ACC112 (cell line): ENCODE results near the gene RBM38.

Experiments used
- H2AFZ ChIP-seq: fragments of 200-600 bp; sonication (generic); one replicate; pipeline ENCODE4 v1.6.0; 2017; ENCODE audit warnings: antibody characterized with exemption, low read length; ENCODE audit not compliant: unreplicated experiment
- H3K27ac ChIP-seq: fragments of 200-600 bp; sonication (generic); 2 replicates; pipeline ENCODE4 v1.5.1; 2014; ENCODE audit warnings: low read depth, mild to moderate bottlenecking, antibody characterized with exemption, low read length, moderate library complexity
- H3K27me3 ChIP-seq: fragments of 200-600 bp; sonication (generic); 2 replicates; pipeline ENCODE4 v1.6.1; 2014; ENCODE audit warnings: mild to moderate bottlenecking, antibody characterized with exemption, low read length, moderate library complexity, mixed read lengths; ENCODE audit not compliant: insufficient read depth
- H3K36me3 ChIP-seq: fragments of 200-600 bp; sonication (generic); 2 replicates; pipeline ENCODE4 v1.6.1; 2016; ENCODE audit warnings: mild to moderate bottlenecking, antibody characterized with exemption, low read length, moderate library complexity, mixed read lengths; ENCODE audit not compliant: insufficient read depth
- H3K4me1 ChIP-seq: fragments of 200-600 bp; sonication (generic); one replicate; pipeline ENCODE4 v1.6.1; 2016; ENCODE audit warnings: low read length, mixed read lengths; ENCODE audit not compliant: insufficient read depth, unreplicated experiment, control insufficient read depth
- H3K4me3 ChIP-seq: fragments of 200-600 bp; sonication (generic); 2 replicates; pipeline ENCODE4 v1.5.1; 2014; ENCODE audit warnings: mild to moderate bottlenecking, low read depth, low read length
- H3K79me2 ChIP-seq: fragments of 200-600 bp; sonication (generic); one replicate; pipeline ENCODE4 v1.6.0; 2016; ENCODE audit warnings: low read length; ENCODE audit not compliant: control insufficient read depth, unreplicated experiment, insufficient read depth

Gene RBM38

DNA sequence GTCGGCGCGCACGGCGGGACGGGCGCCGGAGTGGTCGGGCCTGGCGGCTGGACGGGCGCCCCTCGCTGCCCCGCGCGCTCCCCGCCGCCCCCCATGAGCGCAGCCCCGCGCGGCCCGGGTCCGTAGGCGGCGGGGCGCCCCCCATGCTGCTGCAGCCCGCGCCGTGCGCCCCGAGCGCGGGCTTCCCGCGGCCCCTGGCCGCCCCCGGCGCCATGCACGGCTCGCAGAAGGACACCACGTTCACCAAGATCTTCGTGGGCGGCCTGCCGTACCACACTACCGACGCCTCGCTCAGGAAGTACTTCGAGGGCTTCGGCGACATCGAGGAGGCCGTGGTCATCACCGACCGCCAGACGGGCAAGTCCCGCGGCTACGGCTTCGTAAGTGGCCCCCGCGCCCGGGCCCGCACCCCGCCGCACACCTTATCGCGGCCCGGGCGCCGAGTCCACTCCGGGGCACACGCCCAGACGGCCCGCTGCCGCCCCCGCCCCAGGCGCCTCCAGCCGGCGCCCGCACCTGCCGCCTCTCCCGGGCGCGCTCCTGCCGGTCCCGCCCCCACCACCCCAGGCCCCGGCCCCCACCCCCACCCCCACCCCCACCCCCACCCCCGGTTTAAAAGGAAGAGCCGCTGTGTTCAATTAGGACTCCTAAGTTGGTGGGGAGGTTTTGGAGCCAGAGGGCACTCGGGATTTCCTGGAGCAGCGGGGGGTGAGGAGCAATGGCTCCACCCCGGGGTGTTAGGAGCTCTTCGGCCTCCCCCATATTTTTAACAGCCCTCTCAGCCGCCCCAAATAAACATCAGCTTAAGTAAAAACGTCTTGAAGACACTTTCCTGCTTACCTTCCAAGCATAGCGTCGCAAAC, 474 bp downstream of the RBM38 start:
- H2AFZ ChIP-seq = peak overlapping the region; percentile 24
- H3K27me3 ChIP-seq = no peaks in the 10 kb centered on the region
- H3K36me3 ChIP-seq = no peaks in the 10 kb centered on the region
- H3K4me1 ChIP-seq = peaks cover 17% of the 10 kb centered on the region
- H3K79me2 ChIP-seq = peaks cover 8% of the 10 kb centered on the region
- H3K4me3 ChIP-seq = peak overlapping the region; percentile 87
- H3K27ac ChIP-seq = no peak overlapping the region

DNA sequence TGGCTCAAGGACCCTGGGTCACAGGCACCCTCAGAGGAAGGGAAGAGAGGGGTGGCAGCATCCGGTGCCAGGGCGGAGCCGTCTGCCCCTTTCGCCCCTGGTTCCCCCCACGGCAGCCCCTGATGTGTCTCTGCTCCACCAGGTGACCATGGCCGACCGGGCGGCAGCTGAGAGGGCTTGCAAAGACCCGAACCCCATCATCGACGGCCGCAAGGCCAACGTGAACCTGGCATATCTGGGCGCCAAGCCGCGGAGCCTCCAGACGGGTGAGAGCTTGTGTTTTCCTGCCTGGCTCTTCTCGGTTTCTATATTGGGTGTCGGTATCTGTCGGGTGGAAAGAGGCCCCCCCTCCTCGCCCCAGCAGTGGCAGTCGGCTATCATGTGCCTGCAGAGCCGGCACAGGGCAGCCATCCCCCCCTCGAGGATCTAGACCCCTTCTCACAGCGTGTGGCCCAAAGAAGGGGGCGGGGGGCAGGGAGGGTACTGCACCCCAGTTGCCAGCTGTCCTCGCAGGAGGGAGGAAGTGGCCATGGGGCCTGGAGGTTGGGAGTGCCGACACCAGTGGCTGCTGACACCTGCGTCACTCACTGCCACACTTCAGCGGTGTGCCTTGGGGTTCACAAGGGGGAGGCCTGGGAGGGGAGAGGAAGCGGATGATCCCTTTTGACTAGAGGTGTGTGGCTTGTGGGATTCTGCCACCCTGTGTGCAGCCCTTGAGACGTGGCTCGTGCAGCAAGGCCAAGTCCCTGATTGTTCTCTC, 1.5 kb downstream of the RBM38 start:
- peak overlapping the region; percentile 74 for H3K4me3 ChIP-seq
- no peak overlapping the region for H2AFZ ChIP-seq
- H3K27ac ChIP-seq = no peak overlapping the region
- peaks cover 17% of the 10 kb centered on the region for H3K4me1 ChIP-seq
- H3K36me3 ChIP-seq = no peaks in the 10 kb centered on the region
- H3K27me3 ChIP-seq = no peaks in the 10 kb centered on the region
- H3K79me2 ChIP-seq = peaks cover 8% of the 10 kb centered on the region

DNA sequence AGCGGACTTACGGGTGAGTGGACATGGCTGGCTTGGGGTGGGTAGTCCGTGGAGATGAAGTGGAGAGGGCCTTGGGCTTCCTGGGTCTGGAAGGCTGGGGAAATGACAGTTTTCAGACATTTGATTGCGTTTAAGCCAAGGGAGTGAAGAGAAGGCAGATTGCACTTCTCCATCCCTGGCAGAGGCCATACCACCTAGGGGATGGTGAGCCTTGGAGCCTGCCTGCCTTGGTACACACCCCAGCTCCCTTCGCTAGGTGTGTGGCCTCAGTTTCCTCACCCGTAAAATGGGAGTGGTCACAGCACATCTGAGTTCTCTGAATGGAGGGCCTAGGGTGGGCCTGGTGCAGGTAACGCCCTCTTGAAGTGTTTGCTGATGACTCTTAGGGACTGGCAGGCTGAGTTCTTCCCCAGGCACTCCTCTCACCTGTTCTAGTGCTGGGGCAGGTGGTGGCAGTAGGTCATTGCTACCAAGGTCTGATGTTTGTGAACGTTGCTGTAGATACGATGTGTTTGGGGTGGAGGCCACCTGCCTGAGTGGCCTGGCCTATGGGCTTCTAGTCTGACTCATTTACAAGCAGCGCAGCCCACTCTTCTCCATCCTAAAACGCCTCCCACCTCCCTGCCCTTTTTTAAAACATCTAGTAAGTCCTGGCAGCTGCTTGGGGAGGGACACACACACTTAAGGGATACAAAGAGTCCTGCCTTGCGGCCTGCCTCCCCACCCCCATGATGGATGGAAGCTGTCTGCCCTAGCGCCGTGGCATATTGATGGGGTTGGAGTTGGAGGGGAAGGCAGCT, 2.3 kb downstream of the RBM38 start:
- Histone ChIP-seq H3K4me3 (no peak overlapping the region), H2AFZ (no peak overlapping the region), H3K36me3 (no peaks in the 10 kb centered on the region), H3K27me3 (no peaks in the 10 kb centered on the region), H3K4me1 (peaks cover 17% of the 10 kb centered on the region), H3K27ac (no peak overlapping the region), H3K79me2 (peaks cover 8% of the 10 kb centered on the region)

DNA sequence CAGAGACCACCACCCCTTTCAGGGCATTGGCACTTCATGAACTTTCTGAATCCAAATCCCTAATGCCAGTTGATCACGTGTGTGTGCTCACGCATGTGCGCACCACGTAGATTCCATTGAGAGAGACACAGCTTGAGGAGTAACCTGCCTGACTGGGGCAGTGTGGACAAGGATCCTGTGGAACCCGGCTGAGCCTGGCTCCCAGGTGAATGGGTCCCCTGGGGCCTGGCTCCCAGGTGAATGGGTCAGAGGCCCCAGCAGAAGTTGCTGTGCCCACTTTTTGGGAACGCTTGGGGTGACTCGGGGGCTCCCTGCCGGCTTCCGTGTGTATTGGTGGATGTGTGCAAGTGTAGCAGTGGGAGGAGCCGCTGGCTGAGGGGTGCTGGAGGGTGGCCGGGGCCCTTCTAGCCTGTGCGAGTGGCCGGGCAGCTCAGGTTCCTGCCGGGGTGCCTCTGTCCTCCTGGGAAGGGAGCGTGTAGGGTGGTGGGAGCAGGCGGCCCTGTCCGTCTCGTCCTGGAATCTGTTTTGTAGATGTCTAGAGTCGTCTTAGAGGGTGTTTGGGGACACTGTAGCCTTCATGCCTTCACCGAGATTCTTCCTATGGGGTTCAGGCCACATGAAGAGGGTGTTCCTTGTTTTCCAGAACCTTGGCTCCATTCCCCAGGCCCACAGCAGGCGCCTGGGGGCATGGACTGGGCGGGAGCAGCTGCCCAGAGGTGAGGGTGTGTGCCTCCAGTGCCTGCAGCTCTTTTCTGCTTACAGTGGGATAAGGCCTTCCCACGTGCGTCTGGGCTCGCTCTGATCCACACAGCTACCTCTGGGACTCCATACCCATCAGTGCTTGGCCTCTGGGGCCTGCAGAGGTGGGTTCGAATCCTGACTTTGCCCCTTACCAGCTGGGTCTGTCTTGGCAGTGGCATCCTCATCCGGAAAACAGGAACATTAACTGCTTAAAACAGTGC, 3.2 kb downstream of the RBM38 start:
- no peak overlapping the region for H3K4me3 ChIP-seq
- H3K27me3 ChIP-seq = no peaks in the 10 kb centered on the region
- H3K79me2 ChIP-seq = peaks cover 8% of the 10 kb centered on the region
- no peaks in the 10 kb centered on the region for H3K36me3 ChIP-seq
- no peak overlapping the region for H2AFZ ChIP-seq
- H3K4me1 ChIP-seq = peaks cover 17% of the 10 kb centered on the region
- no peak overlapping the region for H3K27ac ChIP-seq

DNA sequence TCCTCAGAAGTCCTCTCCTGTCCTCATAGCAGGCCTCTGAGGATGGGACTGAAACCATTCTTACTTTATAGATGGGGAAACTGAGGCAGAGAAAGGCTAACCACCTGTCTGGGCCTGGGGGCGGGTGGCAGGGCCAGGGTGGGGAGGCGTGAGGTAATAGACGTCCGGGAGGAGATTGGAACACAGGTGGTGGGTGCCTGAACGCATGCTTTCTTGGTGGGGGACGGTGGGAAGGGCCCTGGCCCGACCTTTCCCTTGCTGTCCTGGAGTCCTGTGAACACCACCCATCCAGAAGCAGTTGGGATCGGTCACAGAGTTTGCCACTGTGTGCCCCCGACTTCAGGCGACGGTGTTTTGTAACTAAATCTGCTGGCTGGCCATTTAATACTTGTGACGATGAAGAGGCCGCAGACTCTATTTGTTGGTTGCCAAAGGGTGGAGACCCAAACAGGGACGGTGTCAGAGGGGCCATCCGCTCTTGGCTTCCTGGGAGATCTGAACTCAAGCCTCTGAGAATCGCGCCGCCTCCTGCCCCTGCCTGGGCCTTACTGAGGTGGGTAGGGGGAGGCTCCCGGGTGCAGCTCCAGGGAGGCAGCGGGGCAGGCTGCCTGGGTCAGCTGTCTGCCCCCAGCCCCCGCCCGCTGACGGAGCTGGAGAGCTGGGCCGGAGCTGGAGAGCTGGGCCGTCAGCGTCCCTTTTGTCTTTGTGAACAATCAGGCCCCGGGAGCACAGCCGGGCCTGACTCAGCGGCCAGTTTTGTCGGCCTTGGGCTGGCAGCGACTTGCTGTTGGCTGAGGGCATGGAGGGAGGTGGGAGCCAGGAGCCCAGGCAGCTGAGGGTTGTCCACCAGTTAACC, 4.1 kb downstream of the RBM38 start:
- Histone ChIP-seq H3K27ac (peak overlapping the region; percentile 49), H3K79me2 (peaks cover 8% of the 10 kb centered on the region)

DNA sequence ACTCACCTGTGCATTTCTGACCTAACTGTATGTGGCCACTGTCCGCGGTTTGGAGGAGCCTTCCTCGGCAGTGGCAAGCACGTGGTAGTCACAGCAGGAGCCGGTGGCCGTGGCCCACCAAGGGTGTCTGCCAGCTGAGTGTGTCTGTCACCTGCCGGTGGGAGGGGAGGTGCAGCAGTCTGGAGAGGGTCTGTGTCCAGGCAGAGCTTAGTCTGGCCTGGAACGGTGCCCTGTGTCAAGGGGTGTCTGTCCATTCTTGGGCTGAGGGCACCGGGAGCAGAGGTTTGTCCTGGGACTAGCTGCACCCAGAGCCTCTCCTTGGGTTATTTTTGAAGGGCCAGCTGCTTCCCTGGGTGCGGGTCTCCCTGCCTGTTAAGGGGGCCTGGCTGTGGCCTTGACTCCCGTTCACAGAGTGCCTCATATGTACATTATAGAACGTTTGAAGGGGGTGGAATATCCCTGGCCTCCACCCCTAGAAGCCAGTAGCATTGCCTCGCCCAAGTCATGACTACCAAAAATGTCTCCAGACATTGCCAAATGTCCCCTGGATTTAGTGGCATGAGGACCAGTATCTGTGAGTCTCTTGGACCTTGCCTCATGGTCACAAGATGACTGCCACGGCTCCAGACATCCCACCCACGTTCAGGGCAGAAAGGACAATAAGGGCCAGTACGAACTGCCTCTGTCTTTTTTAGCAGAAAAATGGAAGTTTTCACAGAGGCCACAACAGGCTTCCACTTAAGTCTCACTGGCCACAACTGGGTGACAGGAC, 5.2 kb downstream of the RBM38 start:
- Histone ChIP-seq H3K4me1 (peaks cover 17% of the 10 kb centered on the region), H3K27ac (no peak overlapping the region), H2AFZ (no peak overlapping the region), H3K36me3 (no peaks in the 10 kb centered on the region), H3K79me2 (peaks cover 8% of the 10 kb centered on the region), H3K4me3 (no peak overlapping the region), H3K27me3 (no peaks in the 10 kb centered on the region)

More for the DNA sequence above, 4.1 kb downstream of the RBM38 start:
- Histone ChIP-seq H2AFZ (no peak overlapping the region), H3K4me3 (no peak overlapping the region), H3K27me3 (no peaks in the 10 kb centered on the region), H3K36me3 (no peaks in the 10 kb centered on the region), H3K4me1 (peaks cover 17% of the 10 kb centered on the region)

DNA sequence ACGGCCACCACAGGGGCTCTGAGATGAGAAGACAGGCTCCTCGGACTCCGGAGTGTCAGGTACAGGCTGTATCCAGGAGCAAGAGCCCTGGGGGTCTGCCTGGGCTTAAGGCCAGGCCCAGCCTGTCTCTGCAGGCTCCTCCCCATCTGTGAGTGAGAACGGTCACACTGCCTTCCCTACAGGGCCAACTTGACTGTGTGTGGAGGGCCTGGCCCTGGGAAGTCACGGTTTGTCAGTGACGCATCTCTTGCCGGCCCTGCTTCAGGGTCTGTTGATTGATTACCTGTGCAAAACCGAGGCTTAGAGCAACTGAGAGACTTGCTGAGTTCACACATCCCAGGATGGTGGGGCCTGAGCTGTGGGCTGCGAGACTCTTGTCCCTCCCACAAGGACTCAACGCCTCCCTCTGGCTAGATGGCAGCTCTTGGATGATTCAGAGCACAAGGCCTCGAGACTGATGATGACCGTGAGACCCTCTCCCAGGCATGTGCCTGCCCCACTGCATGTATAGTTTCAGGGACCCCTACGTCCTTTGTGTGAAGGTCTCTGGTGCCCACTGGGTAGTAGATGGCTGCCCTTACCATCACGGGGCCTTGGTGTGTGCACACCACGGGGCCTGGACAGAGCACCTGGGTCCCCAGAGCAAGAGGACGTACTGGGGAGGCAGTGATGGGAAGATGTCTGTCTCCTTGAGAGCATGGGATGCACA, 5.9 kb downstream of the RBM38 start:
- Histone ChIP-seq H3K27ac (no peak overlapping the region), H3K4me1 (peaks cover 15% of the 10 kb centered on the region), H3K4me3 (no peak overlapping the region), H3K27me3 (no peaks in the 10 kb centered on the region), H3K36me3 (no peaks in the 10 kb centered on the region), H3K79me2 (peaks cover 6% of the 10 kb centered on the region), H2AFZ (no peak overlapping the region)

DNA sequence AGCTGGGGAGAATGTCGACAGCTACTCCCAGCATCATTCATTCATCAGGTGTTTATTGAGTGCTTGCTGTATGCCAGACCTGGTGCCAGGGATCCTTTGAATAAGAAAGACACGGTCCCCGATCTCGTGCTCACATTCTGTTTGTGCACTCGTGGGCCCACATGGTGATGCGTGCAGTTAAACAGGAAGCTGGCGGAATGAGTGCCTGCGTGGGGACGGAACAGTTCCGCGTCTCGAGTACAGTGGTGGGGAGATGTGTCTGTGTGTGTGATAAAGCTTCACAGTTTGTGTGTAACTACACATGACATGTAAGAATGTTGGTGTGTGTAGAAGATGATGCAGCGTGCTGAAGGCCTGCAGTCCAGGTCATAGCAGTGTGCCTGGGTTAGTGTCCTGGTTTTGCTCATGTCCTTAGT, 6.5 kb downstream of the RBM38 start:
- Histone ChIP-seq H3K4me3 (no peak overlapping the region), H3K79me2 (peaks cover 2% of the 10 kb centered on the region), H3K36me3 (no peaks in the 10 kb centered on the region), H3K27me3 (no peaks in the 10 kb centered on the region), H2AFZ (no peak overlapping the region), H3K4me1 (peaks cover 10% of the 10 kb centered on the region), H3K27ac (no peak overlapping the region)
